IMR-90 (cell line): ENCODE results near the gene FRY. TPM values are rescaled to one million over a fixed set of nuclear protein-coding genes. Genes with fewer than 3 reads are reported as not detected.

ENCODE experiments used
- ATAC-seq: fragments of 200-7000 bp; cut with Tn5 transposase; 2 replicates; pipeline ENCODE4 v1.9.1; 2020; ENCODE audit warnings: low read depth, mild to moderate bottlenecking, moderate library complexity
- BruUV-seq: library from RNA; stranded (reverse); fragments of 400-500 nt; replicated peaks from 2 replicates; lab custom pipeline; 2021; lab: Mats Ljungman, UMichigan
- CTCF ChIA-PET: fragments of 300-600 bp; formaldehyde crosslinking; extraction: SDS; loops from one replicate; lab custom pipeline; 2021; ENCODE audit warnings: antibody characterized with exemption; lab: Yijun Ruan, JAX
- POLR2A ChIA-PET: fragments of 300-600 bp; sonication (Branson Sonifier 250); formaldehyde crosslinking; loops from one replicate; lab custom pipeline; 2022; ENCODE audit warnings: antibody characterized with exemption; ENCODE audit not compliant: unreplicated experiment; lab: Charles Lee
- DNase-seq: peaks from one replicate; pipeline ENCODE4 v3.0.0; 2013
- H2AFZ ChIP-seq: replicated peaks from 2 replicates; pipeline ENCODE3; 2013; ENCODE audit warnings: low read length, mild to moderate bottlenecking; ENCODE audit not compliant: poor library complexity
- H2AK5ac ChIP-seq: 2 replicates; pipeline ENCODE4 v1.6.1; 2013; ENCODE audit warnings: low read depth, low read length, inconsistent platforms
- H2AK9ac ChIP-seq: replicated peaks from 2 replicates; pipeline ENCODE3; 2013; ENCODE audit warnings: mild to moderate bottlenecking, low read depth, low read length, moderate library complexity; ENCODE audit not compliant: poor library complexity
- H2BK120ac ChIP-seq: 2 replicates; pipeline ENCODE4 v1.6.1; 2013; ENCODE audit warnings: low read depth, low read length, inconsistent platforms
- H2BK15ac ChIP-seq: 3 replicates; pipeline ENCODE4 v1.6.1; 2013; ENCODE audit warnings: low read depth, low read length, inconsistent platforms
- H2BK20ac ChIP-seq: 2 replicates; pipeline ENCODE4 v1.6.1; 2013; ENCODE audit warnings: low read depth, mild to moderate bottlenecking, inconsistent platforms, low read length, moderate library complexity
- H2BK5ac ChIP-seq: 2 replicates; pipeline ENCODE4 v1.6.1; 2013; ENCODE audit warnings: mild to moderate bottlenecking, low read depth, low read length, inconsistent platforms; ENCODE audit not compliant: poor library complexity, severe bottlenecking
- H3K14ac ChIP-seq: replicated peaks from 2 replicates; pipeline ENCODE4 v1.6.1; 2013; ENCODE audit warnings: low read depth, low read length, inconsistent platforms
- H3K18ac ChIP-seq: 2 replicates; pipeline ENCODE4 v1.6.1; 2013; ENCODE audit warnings: low read depth, low read length, control low read depth
- H3K23ac ChIP-seq: 2 replicates; pipeline ENCODE4 v1.6.1; 2013; ENCODE audit warnings: low read depth, low read length, inconsistent platforms
- H3K27ac ChIP-seq: 2 replicates; pipeline ENCODE4 v1.5.1; 2013; ENCODE audit warnings: mild to moderate bottlenecking, control low read depth, low read length; ENCODE audit not compliant: insufficient read depth
- H3K27me3 ChIP-seq: 2 replicates; pipeline ENCODE4 v1.6.1; 2013; ENCODE audit warnings: low read length; ENCODE audit not compliant: control insufficient read depth, insufficient read depth
- H3K36me3 ChIP-seq: 2 replicates; pipeline ENCODE4 v1.6.1; 2013; ENCODE audit warnings: low read length, mixed read lengths; ENCODE audit not compliant: control insufficient read depth, insufficient read depth
- H3K4ac ChIP-seq: 2 replicates; pipeline ENCODE4 v1.6.1; 2013; ENCODE audit warnings: low read depth, low read length, inconsistent platforms
- H3K4me1 ChIP-seq: 2 replicates; pipeline ENCODE4 v1.6.1; 2013; ENCODE audit warnings: low read length, mixed read lengths; ENCODE audit not compliant: control insufficient read depth, insufficient read depth
- H3K4me2 ChIP-seq: 2 replicates; pipeline ENCODE4 v1.6.1; 2013; ENCODE audit warnings: low read depth, mild to moderate bottlenecking, control low read depth, low read length, moderate library complexity
- H3K4me3 ChIP-seq: 2 replicates; pipeline ENCODE4 v1.5.1; 2013; ENCODE audit warnings: low read depth, mild to moderate bottlenecking, control low read depth, low read length, moderate library complexity; ENCODE audit not compliant: insufficient read depth
- H3K56ac ChIP-seq: 2 replicates; pipeline ENCODE4 v1.6.1; 2013; ENCODE audit warnings: low read length, inconsistent platforms; ENCODE audit not compliant: insufficient read depth; ENCODE audit errors: extremely low read depth
- H3K79me1 ChIP-seq, 2 experiments: 2 replicates each; pipeline ENCODE4 v1.6.1; 2013; ENCODE audit warnings: low read length in 2 of 2, inconsistent platforms in 1 of 2, low read depth in 1 of 2
- H3K9ac ChIP-seq: 2 replicates; pipeline ENCODE4 v1.6.1; 2013; ENCODE audit warnings: low read depth, low read length, control low read depth
- H3K9me1 ChIP-seq: 2 replicates; pipeline ENCODE4 v1.6.1; 2013; ENCODE audit warnings: low read length, inconsistent platforms; ENCODE audit not compliant: insufficient read depth
- H3K9me3 ChIP-seq: 2 replicates; pipeline ENCODE4 v1.6.1; 2013; ENCODE audit warnings: low read length; ENCODE audit not compliant: control insufficient read depth, insufficient read depth
- H4K20me1 ChIP-seq: 2 replicates; pipeline ENCODE4 v1.6.1; 2013; ENCODE audit warnings: low read length, inconsistent platforms; ENCODE audit not compliant: insufficient read depth
- H4K5ac ChIP-seq: 2 replicates; pipeline ENCODE4 v1.6.1; 2013; ENCODE audit warnings: mild to moderate bottlenecking, low read depth, low read length, control low read depth
- H4K8ac ChIP-seq, 2 experiments: 2 replicates each; pipeline ENCODE4 v1.6.1; 2013; ENCODE audit warnings: low read depth in 2 of 2, low read length in 2 of 2, control low read depth in 1 of 2, inconsistent platforms in 1 of 2
- H4K91ac ChIP-seq: 2 replicates; pipeline ENCODE4 v1.6.1; 2013; ENCODE audit warnings: low read depth, low read length, inconsistent platforms; ENCODE audit not compliant: insufficient read depth
- CEBPB ChIP-seq: IDR thresholded peaks from 2 replicates; pipeline ENCODE4 v1.6.1; 2012; ENCODE audit warnings: low read depth, low read length, improper control_type of control experiment
- FOS ChIP-seq: fragments of 150-350 bp; IDR thresholded peaks from 2 replicates; pipeline ENCODE4 v1.6.1; 2016; ENCODE audit warnings: low read depth, low read length
- MAFK ChIP-seq: IDR thresholded peaks from 2 replicates; pipeline ENCODE4 v1.6.1; 2012; ENCODE audit warnings: low read depth, low read length, improper control_type of control experiment
- MAZ ChIP-seq: IDR thresholded peaks from 2 replicates; pipeline ENCODE4 v1.6.1; 2012; ENCODE audit warnings: low read depth, mild to moderate bottlenecking, low read length, improper control_type of control experiment, moderate library complexity, borderline replicate concordance
- MXI1 ChIP-seq: IDR thresholded peaks from 2 replicates; pipeline ENCODE4 v1.6.1; 2012; ENCODE audit warnings: low read depth, mild to moderate bottlenecking, low read length, moderate library complexity, borderline replicate concordance
- NFE2L2 ChIP-seq: fragments of 150-350 bp; IDR thresholded peaks from 2 replicates; pipeline ENCODE4 v1.6.1; 2016; ENCODE audit warnings: low read depth, mild to moderate bottlenecking, low read length
- RAD21 ChIP-seq: IDR thresholded peaks from 2 replicates; pipeline ENCODE4 v1.6.1; 2012; ENCODE audit warnings: low read length, improper control_type of control experiment
- RCOR1 ChIP-seq: IDR thresholded peaks from 2 replicates; pipeline ENCODE4 v1.6.1; 2012; ENCODE audit warnings: mild to moderate bottlenecking, low read length, improper control_type of control experiment; ENCODE audit not compliant: insufficient replicate concordance
- RFX5 ChIP-seq: IDR thresholded peaks from 2 replicates; pipeline ENCODE4 v1.8.0; 2012; ENCODE audit warnings: low read depth, mild to moderate bottlenecking, low read length, moderate library complexity
- dilution Hi-C: fragments of 300-500 bp; cut with HindIII; formaldehyde crosslinking; loops from one replicate; pipeline ENCODE4 v1.14.3; 2018; ENCODE audit warnings: low sequenced_read_pairs; ENCODE audit not compliant: unreplicated experiment
- in situ Hi-C: fragments of 300-500 bp; cut with MboI; formaldehyde crosslinking; loops from 3 replicates; pipeline ENCODE4 v1.14.3; 2019; ENCODE audit warnings: low sequenced_read_pairs, inconsistent platforms, mixed read lengths
- intact Hi-C: fragments of 100-400 bp; cut with micrococcal nuclease; formaldehyde crosslinking; loops from 2 replicates; pipeline ENCODE4 v1.10.0; 2022
- polyA plus RNA-seq, 3 experiments: library from polyadenylated mRNA; depleted of rRNA; stranded (reverse); fragments of >200 nt; gene quantifications; 2 replicates each; pipeline ENCODE4 v1.2.3, GENCODE V29; 2012; ENCODE audit warnings: low replicate concordance in 1 of 3
- total RNA-seq: library from RNA; depleted of rRNA; stranded (reverse); fragments of >200 nt; gene quantifications from 2 replicates; pipeline ENCODE4 v1.2.3, GENCODE V29; 2012
- TF ChIP-seq, protein P1 (sequence below): conservative IDR thresholded peaks from 2 replicates; pipeline ENCODE4 v1.5.1; 2012; ENCODE audit warnings: mild to moderate bottlenecking, low read depth, low read length, improper control_type of control experiment

The FRY gene
- total and polyA plus RNA-seq, 2 of the 4 experiments (the other 2 are of a cell fraction): 3.0 to 4.8 TPM

DNA sequence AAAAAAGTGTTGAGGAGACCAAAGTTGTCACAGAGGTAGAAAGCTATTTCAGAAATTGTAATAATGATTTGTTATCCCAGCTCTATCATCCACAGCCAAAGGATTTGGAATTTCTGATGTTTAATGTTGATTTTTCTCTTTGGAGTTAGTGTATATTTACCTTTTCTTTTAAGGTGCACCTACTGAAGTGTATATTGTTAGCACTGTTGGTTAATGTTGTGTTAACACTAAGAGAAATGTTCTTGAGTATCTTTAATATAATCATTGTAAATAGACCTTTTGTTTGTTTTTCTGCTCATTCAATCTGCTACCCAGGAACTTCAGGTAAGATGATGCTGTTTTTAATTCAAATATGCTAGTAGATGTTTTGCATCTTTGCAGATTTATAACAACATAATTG lies 226.1 kb downstream of the FRY start:
- Histone ChIP-seq H3K36me3 (peaks cover 6% of the 10 kb centered on the region), H4K5ac (no peak overlapping the region), H3K9ac (no peak overlapping the region), H3K4me2 (no peak overlapping the region), H2BK15ac (no peak overlapping the region), H4K91ac (no peak overlapping the region), H3K56ac (no peak overlapping the region), H3K9me3 (no peaks in the 10 kb centered on the region), H2AFZ (no peak overlapping the region), H3K4ac (no peak overlapping the region), H3K14ac (no peak overlapping the region), H3K27me3 (no peaks in the 10 kb centered on the region), H4K20me1 (no peaks in the 10 kb centered on the region), H2BK5ac (no peak overlapping the region), H3K23ac (no peak overlapping the region), H2BK120ac (no peak overlapping the region), H3K27ac (no peak overlapping the region), H3K9me1 (0 out of 2 replicates have a peak, but pooled peaks cover 5% of the 10 kb centered on the region), H3K79me1 (no peaks in the 10 kb centered on the region), H4K8ac (no peak overlapping the region), H3K4me3 (no peak overlapping the region), H3K4me1 (peaks cover 8% of the 10 kb centered on the region), H3K18ac (no peak overlapping the region), H2AK9ac (no peak overlapping the region), H2BK20ac (no peak overlapping the region), H2AK5ac (no peak overlapping the region)
- dilution Hi-C loops: no loop called here
- intact Hi-C loops: no loop called here
- CTCF ChIA-PET: no interaction called here
- TF ChIP-seq RFX5 (no peak), RAD21 (no peak), MXI1 (no peak), MAFK (no peak), NFE2L2 (no peak), RCOR1 (no peak), FOS (no peak), MAZ (no peak), CEBPB (no peak)
- TF ChIP-seq, protein P1, sequence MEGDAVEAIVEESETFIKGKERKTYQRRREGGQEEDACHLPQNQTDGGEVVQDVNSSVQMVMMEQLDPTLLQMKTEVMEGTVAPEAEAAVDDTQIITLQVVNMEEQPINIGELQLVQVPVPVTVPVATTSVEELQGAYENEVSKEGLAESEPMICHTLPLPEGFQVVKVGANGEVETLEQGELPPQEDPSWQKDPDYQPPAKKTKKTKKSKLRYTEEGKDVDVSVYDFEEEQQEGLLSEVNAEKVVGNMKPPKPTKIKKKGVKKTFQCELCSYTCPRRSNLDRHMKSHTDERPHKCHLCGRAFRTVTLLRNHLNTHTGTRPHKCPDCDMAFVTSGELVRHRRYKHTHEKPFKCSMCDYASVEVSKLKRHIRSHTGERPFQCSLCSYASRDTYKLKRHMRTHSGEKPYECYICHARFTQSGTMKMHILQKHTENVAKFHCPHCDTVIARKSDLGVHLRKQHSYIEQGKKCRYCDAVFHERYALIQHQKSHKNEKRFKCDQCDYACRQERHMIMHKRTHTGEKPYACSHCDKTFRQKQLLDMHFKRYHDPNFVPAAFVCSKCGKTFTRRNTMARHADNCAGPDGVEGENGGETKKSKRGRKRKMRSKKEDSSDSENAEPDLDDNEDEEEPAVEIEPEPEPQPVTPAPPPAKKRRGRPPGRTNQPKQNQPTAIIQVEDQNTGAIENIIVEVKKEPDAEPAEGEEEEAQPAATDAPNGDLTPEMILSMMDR: no peak
- ATAC-seq: no peak
- in situ Hi-C loops: no loop called here
- POLR2A ChIA-PET: no interaction called here
- no peak for DNase-seq
- no TSS peak for BruUV-seq
